GM23338 (cell line): ENCODE measurements around the gene MCC. TPM values are rescaled to one million over a fixed set of nuclear protein-coding genes. Genes with fewer than 3 reads are reported as not detected.

Experiments
- ETS1 ChIP-seq: IDR thresholded peaks from 2 replicates; pipeline ENCODE4 v1.6.1; 2016; ENCODE audit warnings: antibody characterized with exemption
- EZH2 ChIP-seq: fragments of 200-600 bp; sonication (generic); IDR thresholded peaks from one replicate; pipeline ENCODE4 v1.8.0; 2017; ENCODE audit warnings: antibody characterized with exemption, mild to moderate bottlenecking, low read depth; ENCODE audit not compliant: unreplicated experiment
- EZH2phosphoT487 ChIP-seq: fragments of 200-600 bp; sonication (generic); IDR thresholded peaks from one replicate; pipeline ENCODE4 v1.8.1; 2018; ENCODE audit warnings: antibody characterized with exemption; ENCODE audit not compliant: unreplicated experiment
- JUNB ChIP-seq: IDR thresholded peaks from one replicate; pipeline ENCODE4 v1.6.1; 2016; ENCODE audit warnings: antibody characterized with exemption; ENCODE audit not compliant: unreplicated experiment
- NANOG ChIP-seq: IDR thresholded peaks from 2 replicates; pipeline ENCODE4 v1.6.1; 2016; ENCODE audit warnings: antibody characterized with exemption, borderline replicate concordance
- POLR2AphosphoS5 ChIP-seq: IDR thresholded peaks from 2 replicates; pipeline ENCODE4 v1.6.1; 2016; ENCODE audit warnings: antibody characterized with exemption, low read depth
- REST ChIP-seq: IDR thresholded peaks from one replicate; pipeline ENCODE4 v1.6.1; 2018; ENCODE audit warnings: antibody characterized with exemption; ENCODE audit not compliant: unreplicated experiment
- ZNF114 ChIP-seq: fragments of 250-450 bp; sonication (Bioruptor Pico); IDR thresholded peaks from 2 replicates; pipeline ENCODE4 v1.5.0; 2020; ENCODE audit warnings: mild to moderate bottlenecking, moderate library complexity
- ZNF331 ChIP-seq: fragments of 250-450 bp; sonication (Bioruptor Pico); IDR thresholded peaks from 2 replicates; pipeline ENCODE4 v1.5.0; 2020; ENCODE audit warnings: low read depth, mild to moderate bottlenecking, moderate library complexity
- polyA plus RNA-seq: library from polyadenylated mRNA; unstranded; fragments of >200 nt; fragmentation: Nextera tagmentation; extraction: Ambion mirVana; gene quantifications from 2 replicates; pipeline ENCODE4 v1.2.1, GENCODE V29; 2016
- total RNA-seq: library from RNA; depleted of rRNA; stranded (reverse); fragments of >200 nt; shearing (Covaris generic); gene quantifications from 2 replicates; pipeline ENCODE4 v1.2.3, GENCODE V29; 2014
- TF ChIP-seq, protein P1 (sequence below): fragments of 250-450 bp; sonication (Bioruptor Pico); IDR thresholded peaks from 2 replicates; pipeline ENCODE4 v1.5.0; 2020; ENCODE audit warnings: mild to moderate bottlenecking, moderate library complexity

Gene MCC
- total and polyA plus RNA-seq, 2 experiments from 2014 or later = 3.8 to 10.1 TPM

GRCh38 chr5:113038136-113038535 is 450.1 kb downstream of the MCC start (continued):
- TF ChIP-seq, protein P1, sequence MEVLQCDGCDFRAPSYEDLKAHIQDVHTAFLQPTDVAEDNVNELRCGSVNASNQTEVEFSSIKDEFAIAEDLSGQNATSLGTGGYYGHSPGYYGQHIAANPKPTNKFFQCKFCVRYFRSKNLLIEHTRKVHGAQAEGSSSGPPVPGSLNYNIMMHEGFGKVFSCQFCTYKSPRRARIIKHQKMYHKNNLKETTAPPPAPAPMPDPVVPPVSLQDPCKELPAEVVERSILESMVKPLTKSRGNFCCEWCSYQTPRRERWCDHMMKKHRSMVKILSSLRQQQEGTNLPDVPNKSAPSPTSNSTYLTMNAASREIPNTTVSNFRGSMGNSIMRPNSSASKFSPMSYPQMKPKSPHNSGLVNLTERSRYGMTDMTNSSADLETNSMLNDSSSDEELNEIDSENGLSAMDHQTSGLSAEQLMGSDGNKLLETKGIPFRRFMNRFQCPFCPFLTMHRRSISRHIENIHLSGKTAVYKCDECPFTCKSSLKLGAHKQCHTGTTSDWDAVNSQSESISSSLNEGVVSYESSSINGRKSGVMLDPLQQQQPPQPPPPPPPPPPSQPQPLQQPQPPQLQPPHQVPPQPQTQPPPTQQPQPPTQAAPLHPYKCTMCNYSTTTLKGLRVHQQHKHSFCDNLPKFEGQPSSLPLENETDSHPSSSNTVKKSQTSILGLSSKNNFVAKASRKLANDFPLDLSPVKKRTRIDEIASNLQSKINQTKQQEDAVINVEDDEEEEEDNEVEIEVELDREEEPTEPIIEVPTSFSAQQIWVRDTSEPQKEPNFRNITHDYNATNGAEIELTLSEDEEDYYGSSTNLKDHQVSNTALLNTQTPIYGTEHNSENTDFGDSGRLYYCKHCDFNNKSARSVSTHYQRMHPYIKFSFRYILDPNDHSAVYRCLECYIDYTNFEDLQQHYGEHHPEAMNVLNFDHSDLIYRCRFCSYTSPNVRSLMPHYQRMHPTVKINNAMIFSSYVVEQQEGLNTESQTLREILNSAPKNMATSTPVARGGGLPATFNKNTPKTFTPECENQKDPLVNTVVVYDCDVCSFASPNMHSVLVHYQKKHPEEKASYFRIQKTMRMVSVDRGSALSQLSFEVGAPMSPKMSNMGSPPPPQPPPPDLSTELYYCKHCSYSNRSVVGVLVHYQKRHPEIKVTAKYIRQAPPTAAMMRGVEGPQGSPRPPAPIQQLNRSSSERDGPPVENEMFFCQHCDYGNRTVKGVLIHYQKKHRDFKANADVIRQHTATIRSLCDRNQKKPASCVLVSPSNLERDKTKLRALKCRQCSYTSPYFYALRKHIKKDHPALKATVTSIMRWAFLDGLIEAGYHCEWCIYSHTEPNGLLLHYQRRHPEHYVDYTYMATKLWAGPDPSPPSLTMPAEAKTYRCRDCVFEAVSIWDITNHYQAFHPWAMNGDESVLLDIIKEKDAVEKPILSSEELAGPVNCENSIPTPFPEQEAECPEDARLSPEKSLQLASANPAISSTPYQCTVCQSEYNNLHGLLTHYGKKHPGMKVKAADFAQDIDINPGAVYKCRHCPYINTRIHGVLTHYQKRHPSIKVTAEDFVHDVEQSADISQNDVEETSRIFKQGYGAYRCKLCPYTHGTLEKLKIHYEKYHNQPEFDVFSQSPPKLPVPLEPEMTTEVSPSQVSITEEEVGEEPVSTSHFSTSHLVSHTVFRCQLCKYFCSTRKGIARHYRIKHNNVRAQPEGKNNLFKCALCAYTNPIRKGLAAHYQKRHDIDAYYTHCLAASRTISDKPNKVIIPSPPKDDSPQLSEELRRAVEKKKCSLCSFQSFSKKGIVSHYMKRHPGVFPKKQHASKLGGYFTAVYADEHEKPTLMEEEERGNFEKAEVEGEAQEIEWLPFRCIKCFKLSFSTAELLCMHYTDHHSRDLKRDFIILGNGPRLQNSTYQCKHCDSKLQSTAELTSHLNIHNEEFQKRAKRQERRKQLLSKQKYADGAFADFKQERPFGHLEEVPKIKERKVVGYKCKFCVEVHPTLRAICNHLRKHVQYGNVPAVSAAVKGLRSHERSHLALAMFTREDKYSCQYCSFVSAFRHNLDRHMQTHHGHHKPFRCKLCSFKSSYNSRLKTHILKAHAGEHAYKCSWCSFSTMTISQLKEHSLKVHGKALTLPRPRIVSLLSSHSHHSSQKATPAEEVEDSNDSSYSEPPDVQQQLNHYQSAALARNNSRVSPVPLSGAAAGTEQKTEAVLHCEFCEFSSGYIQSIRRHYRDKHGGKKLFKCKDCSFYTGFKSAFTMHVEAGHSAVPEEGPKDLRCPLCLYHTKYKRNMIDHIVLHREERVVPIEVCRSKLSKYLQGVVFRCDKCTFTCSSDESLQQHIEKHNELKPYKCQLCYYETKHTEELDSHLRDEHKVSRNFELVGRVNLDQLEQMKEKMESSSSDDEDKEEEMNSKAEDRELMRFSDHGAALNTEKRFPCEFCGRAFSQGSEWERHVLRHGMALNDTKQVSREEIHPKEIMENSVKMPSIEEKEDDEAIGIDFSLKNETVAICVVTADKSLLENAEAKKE (CRISPR knock-in tag) = no peak
- TF ChIP-seq POLR2AphosphoS5 (no peak), JUNB (no peak), ZNF114 (CRISPR knock-in tag) (no peak), EZH2phosphoT487 (no peak), ZNF331 (CRISPR knock-in tag) (no peak), EZH2 (no peak), REST (no peak), ETS1 (no peak), NANOG (no peak)
